SW480 (cell line): ENCODE data around the gene PSMB2.
"Not testable (repeated sequence)": the region's sequence is repeated elsewhere in the genome, so short reads cannot be mapped to it uniquely, and the experiment has no call there.

Experiments used
- DNase-seq: peaks from one replicate; pipeline ENCODE4 v3.0.0-alpha.2; 2016; ENCODE audit warnings: low spot score

The PSMB2 gene

DNA sequence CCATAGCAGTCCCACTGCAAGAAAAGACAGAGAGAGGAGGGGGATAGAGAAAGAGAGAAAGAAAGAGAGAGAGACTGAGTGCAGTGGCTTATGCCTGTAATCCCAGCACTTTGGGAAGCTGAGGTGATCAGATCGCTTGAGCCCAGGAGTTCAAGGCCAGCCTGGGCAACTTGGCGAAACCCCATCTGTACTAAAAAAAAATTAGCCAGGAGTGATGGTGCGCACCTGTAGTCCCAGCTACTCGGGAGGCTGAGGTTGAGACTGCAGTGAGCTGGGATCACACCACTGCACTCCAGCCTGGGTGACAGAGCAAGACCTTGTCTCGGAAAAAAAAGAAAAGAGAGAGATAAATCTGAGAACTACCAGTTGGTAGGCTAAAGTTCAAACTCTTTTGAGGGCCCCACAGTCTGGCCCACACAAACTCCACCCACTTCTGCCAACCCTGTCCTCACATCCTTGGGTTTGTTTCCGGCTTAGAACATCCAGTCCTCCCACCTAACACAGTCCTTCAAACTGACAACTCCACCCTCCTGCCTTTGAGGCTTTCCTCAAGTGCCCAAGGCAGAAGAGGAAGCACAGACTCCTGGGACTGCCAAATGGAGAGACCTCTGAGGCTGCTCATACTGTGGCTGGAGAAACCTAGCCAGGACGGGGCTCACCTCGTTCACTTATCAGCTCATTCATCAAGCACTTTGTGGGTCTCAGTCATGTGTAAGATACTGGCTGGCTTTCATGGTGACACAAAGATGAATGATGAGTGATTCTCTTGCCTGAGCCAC lies 48.1 kb downstream of the PSMB2 start:
- no peak for DNase-seq

DNA sequence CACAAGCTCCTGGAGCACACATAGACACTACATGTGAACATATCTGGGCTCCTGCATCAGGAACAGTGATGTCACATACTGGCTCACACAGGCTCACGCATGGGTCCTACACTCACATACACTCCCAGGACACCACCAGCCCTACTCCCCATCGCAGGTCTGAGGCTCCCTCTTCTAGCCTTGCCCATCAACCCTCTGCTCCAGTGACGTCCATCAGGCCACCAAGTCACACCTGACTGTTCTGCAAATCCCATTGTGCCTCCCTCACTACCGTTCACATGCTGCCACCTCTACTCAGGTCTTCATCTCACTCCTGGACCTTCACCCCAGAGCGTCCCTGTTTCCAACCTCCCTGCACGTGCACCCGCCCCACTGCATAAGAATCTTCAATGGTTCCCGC lies 50.1 kb downstream of the PSMB2 start:
- no peak for DNase-seq

DNA sequence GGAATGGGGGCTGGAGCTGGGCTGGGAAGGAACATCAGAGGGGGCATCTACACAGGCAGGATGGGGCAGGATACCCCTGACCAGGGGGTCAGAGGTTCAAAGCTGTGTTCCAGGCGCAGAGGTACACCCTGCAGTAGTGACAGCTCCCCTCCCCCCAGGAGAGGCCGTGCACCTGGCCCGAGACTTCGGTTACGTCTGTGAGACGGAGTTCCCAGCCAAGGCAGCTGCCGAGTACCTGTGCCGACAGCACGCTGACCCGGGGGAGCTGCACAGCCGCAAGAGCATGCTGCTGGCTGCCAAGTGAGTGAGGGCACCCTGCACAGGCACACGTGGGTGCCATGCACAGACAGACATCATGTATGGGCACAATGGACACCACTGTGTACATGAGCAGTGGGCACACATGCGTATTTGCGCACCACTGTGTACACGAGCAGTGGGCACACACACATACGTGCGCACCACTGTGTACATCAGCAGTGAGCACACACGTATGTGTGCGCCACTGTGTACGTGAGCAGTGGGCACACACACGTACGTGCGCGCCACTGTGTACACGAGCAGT lies 50.8 kb downstream of the PSMB2 start:
- DNase-seq: no peak

DNA sequence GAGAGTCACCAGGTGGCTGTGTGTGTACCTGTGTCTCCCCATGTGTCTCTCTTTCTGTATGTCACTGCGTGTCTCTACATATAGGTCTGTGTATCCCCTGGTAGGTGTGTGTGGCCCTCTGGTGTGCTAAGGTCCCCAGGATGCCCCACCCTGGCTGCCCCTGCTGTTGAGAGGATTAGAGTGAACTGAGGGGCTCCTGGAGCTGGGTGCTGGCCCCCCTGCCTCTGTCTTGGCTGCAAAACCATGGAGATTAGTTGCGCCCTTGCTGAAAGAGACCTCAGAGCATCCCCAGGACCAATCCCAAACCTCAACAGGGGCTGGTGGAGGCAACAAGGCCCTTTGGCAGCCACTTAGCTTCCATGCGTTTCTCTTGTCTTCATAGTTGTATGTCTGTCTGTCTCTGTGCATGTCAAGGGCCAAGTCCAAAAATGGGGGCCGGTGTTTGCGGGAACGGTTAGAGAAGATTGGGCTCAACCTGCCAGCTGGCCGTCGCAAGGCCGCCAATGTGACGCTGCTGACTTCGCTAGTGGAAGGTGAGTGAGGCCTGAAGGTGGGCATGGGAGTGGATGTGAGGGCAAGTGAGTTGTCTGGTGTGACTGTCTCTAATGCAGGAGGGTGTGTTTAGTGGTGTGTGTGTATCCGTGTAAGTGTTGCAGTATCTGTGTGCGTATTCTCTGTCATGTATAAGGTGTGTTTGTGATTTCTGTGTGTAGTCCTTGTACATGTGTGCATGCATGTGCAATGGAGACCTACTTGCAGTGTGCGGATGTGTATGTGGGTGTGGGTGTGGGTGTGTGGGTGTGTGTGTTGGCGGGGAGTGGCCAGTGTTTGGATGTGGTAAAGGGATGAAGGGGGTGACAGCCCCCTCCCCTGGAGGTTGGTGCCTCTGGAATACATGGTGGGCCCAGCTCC lies 51.6 kb downstream of the PSMB2 start:
- no peak for DNase-seq

DNA sequence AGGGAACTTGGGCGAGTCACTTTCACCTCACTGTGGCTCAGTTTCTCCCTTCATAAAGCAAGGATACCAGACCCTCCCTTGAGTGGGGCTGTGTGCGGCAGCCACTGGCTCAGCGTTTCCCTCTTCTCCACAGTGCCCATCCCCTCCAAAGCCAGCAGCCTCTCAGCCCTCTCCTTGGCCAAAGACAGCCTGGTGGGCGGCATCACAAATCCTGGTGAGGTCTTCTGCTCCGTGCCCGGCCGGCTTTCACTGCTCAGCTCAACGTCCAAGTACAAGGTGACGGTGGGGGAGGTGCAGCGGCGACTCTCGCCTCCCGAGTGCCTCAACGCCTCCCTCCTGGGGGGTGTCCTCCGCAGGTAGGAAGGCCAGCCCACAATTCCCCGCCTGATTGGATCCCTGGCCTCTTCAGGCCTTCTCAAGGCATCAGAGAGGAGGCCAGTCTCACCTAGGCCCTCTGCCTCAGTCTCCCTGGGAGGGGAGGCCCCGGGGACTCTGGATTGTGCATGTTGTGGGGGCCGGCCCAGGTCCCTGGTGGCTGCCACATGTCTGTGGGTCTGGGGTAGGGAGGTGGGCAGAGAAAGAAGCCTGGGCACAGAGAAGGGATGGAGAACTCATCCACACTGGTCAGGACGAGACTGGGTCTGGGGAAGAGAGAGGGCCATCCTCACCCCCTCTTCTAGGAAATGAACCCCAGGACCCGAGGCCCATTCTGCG lies 53.0 kb downstream of the PSMB2 start:
- DNase-seq: no peak

DNA sequence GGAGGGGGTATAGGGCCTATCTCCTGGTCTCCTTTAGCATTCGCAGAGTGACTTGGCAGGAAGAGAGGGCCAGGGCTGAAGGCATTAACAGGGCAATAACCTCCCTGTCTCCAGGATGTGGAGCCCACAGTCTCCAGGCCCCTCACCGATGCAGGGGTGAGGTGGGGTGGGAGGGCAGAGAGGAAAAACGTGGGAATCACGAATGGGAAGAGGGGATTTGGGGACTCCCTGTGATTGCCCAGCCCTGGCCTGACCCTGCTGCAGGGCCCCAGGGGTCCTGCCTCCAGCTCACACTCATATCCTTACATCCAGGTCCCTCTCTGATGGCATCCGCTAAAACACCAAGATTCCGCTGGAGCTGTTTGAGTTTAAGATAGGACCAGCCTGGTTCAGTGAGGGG lies 53.6 kb downstream of the PSMB2 start:
- no peak for DNase-seq

DNA sequence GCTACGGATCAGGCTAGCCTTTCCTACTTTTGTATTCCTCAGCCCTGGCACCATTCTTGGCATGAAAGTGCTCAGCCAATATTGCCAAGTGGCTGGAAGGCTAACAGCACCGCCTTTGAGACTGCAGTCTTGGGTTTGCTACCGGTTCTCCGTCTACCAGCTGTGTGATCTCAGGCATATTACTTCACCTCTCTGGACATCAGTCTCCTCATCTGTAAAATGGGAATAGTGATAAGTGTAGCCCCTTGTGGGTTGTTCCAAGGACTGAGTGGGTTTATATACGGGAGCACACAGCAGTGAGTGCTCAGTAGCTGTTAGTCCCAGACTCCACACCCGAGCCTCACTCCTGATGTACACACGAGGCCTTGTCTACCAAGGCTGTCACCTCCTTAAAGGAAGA lies 54.5 kb downstream of the PSMB2 start:
- no peak for DNase-seq

DNA sequence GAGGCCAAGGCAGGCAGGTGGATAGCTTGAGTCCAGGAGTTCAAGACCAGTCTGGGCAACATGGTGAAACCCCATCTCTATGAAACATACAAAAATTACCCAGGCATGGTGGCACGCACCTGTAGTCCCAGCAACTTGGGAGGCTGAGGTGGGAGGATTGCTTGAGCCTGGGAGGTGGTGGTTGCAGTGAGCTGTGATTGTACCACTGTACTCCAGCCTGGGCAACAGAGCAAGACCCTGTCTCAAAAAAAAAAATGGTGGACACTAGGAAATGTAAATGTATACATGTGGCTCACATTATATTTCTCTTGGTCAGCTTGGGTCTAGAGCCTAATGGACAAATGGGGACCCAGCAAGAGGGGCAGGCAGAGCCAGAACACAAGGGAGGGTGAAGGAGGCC lies 55.5 kb downstream of the PSMB2 start:
- DNase-seq: not testable (repeated sequence)

DNA sequence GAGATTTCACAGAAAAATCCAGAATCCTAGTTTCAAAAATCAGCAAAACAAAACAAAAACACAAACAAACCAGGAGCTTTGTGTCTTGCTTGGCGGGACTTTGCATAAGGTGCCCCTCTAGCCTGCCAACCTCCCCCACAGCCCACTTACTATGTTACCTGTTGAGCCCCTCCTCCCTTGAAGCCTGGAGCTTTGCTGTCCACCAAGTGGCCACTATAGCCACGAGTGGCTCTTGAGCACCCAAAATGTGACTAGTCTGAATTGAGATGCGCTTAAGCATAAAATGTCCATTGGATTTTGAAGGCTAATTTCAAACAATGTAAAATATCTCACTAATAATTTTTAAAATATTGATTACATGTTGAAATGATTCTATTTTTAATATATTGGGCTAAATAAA lies 56.0 kb downstream of the PSMB2 start:
- no peak for DNase-seq

DNA sequence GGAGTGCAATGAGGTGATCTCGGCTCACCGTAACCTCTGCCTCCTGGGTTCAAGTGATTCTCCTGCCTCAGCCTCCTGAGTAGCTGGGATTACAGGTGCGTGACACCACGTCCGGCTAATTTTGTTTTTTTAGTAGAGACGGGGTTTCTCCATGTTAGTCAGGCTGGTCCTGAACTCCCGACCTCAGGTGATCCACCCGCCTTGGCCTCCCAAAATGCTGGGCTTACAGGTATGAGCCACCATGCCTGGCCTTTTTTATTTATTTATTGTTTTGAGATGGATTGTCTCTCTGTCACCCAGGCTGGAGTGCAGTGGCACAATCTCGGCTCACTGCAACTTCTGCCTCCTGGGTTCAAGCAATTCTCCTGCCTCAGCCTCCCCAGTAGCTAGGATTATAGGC lies 59.7 kb downstream of the PSMB2 start:
- DNase-seq: not testable (repeated sequence)

DNA sequence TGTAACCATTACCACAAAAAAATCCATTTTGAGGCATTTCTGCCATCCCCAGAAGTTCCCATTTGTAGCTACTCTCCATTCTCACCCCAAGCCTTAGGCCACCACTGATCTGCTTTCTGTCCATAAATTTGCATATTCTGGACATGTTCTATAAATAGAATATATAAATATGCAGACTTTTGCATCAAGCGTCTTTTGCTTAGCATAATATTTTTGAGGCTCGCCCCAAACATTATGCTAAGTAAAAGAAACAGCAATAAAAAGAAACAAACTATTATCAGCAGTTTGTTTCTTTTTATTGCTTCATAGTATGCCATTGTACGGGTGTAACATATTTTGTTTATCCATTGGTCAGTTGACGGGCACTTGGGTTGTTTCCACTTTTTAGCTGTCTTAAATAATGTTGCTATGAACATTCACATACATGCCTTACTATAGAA lies 60.4 kb downstream of the PSMB2 start:
- no peak for DNase-seq

DNA sequence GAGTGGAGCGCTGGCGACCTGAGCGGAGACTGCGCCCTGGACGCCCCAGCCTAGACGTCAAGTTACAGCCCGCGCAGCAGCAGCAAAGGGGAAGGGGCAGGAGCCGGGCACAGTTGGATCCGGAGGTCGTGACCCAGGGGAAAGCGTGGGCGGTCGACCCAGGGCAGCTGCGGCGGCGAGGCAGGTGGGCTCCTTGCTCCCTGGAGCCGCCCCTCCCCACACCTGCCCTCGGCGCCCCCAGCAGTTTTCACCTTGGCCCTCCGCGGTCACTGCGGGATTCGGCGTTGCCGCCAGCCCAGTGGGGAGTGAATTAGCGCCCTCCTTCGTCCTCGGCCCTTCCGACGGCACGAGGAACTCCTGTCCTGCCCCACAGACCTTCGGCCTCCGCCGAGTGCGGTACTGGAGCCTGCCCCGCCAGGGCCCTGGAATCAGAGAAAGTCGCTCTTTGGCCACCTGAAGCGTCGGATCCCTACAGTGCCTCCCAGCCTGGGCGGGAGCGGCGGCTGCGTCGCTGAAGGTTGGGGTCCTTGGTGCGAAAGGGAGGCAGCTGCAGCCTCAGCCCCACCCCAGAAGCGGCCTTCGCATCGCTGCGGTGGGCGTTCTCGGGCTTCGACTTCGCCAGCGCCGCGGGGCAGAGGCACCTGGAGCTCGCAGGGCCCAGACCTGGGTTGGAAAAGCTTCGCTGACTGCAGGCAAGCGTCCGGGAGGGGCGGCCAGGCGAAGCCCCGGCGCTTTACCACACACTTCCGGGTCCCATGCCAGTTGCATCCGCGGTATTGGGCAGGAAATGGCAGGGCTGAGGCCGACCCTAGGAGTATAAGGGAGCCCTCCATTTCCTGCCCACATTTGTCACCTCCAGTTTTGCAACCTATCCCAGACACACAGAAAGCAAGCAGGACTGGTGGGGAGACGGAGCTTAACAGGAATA lies 64.0 kb downstream of the PSMB2 start:
- no peak for DNase-seq

DNA sequence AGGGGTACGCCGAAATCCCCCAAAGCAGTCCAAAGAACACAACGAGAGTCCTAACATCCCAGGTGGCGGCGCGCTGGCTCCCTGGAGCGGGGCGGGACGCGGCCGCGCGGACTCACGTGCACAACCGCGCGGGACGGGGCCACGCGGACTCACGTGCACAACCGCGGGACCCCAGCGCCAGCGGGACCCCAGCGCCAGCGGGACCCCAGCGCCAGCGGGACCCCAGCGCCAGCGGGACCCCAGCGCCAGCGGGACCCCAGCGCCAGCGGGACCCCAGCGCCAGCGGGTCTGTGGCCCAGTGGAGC lies 64.6 kb downstream of the PSMB2 start:
- DNase-seq: not testable (repeated sequence)

DNA sequence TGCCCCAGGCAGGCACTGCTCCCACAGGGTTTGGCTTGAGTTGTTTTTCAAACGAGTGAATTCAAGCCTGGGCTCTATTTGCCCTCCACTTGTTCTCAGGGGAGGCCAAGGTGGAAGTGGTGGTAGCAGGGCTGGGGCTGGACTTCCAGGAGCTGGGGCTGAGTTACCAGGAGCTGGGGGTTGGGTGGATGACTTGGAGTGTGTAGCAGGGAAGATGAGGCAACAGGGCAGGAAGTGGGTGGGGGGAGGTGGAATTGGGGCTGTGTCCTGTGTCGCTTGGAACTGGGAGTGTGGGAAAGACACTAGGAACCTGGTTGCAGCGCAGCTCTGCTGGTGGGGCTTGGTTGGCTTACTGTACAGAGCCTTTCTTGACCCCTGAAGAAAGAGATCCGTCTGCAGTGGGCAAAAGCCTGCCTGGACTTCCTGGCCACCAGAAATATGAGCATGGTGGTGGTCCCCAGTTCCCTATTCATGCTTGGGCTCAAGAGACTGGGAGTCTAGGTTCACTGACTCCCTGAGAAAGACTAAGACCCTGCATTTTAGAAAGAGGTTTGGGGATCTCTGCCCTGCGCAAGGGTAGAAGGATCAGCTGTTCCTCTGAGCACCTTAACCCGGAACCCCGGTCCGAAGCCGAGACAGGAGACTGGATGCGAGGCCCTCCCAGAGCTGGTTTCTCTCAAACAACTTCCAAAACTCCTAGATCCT lies 65.1 kb downstream of the PSMB2 start:
- no peak for DNase-seq

DNA sequence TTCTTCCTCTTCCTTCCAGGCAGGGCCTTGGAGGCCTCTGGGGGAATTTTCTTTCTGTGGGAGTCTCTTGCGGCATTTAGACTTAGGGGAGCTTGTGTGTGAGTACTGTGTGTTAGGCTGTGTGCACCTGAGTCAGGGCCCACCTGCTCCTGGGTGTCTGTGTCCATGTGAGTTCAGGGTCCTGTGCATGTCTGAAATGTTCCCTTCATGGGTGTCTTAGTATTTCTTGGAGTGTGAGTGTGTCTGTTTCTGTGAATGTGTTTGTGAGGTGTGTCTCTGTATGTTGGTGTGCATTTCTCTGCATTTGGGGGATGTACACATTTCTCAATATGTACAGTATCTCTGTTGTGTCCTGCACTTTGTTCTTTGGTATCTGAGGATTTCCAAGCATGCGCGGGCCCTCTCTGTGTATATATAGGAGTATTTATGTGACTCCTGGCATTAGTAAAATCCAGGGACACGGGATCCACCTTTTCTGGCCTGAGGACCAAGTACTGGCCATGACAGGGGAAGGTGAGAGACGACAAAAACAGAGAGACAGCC lies 65.8 kb downstream of the PSMB2 start:
- no peak for DNase-seq

DNA sequence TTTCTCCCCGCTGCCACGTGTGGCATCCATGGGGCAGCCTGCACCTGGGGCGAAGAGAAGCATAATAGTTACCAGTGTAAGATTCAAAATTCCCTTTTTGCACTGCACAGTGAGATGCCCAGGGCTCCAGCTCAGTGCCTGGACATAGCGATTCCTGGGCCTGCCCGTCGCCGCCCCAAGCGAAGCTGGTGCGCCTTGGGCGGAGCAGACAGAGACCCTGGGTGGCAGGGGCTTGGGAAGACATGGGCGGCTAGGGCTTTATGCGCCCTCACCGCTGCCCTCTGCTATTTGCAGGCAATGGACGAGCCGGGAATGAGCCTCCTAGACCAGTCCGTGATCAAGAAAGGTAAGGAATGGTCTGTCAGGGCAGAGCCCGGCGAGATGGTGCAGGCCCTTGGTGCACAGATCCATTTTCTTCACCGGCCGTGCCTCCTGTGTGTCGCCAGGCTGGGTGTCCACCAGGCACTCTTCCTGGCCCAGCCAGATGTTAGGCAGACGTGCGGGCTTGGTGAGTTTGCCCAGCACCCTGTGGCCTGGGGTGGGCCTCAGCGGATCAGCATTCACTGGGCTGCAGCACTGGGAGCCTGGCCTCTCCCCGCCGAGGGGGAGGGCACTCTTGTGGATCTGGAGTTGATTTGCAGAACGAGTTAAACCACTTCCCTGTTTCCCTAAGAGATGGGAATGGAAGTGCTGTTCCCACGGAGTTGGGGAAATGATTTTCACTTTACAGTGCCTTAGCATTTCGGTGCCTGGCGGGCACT lies 66.5 kb downstream of the PSMB2 start:
- no peak for DNase-seq

DNA sequence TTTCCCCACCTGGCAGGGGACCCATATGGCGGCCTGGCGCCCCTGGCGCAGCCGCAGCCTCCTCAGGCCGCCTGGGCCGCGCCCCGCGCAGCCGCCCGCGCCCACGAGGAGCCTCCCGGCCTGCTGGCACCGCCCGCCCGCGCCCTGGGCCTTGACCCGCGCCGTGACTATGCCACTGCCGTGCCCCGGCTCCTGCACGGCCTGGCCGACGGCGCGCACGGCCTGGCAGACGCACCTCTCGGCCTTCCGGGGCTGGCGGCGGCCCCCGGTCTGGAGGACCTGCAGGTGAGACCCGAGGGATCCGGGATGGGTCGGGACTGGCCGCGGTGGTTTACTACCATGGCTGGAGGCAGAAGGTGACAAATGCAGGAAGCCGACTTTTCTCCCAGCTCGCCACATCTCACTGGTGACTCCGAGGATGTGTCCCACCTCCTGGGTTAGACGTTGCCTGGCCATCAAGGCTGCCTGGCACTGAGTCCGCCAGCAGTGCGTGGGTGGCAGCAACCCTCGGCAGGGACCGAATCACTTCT lies 67.1 kb downstream of the PSMB2 start:
- no peak for DNase-seq

DNA sequence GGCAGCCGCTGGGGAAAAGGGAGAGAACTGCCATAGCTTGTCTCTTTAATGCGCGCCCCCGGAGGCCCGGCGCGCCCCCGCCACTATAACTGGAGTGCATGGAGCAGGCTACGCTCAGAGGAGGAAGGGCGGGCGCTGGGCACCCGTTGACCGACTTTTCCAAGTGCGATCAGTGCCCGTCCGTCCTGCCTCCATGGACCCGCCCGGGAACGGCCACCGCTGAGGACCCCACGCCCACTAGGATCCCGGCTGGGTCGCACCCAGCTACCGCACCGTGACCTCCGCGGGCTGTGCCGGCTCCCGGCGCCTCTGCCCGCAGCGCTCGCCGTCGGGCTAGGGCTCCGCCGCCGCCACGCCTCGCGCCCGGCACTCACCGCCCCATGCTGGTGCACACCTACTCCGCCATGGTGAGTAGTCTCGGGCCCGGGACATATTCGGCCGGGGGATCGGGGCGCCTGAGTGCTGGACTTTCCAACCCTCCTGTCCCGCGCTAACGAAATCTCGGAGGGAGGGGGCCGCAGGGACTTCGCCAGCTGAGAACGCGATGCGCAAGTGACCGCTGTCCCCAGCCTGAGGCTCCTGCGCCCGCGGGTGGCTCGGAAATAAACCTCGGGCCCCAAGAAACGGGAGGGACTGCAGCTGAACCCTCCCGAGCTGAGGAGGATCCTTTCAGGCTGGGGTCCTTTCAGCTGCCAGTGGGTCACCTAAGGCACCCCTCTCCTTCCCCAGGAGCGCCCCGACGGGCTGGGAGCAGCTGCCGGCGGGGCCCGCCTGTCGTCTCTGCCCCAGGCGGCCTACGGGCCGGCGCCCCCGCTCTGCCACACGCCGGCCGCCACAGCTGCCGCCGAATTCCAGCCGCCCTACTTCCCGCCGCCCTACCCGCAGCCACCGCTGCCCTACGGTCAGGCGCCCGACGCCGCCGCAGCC lies 67.9 kb downstream of the PSMB2 start, which contains the start of gene TFAP2E:
Gene TFAP2E, plus strand, starts transcription at position 117 of the 927 bp plus-strand sequence. Its CDS starts 264 bp downstream, at position 381.
- DNase-seq: peak; percentile 53
